K562 (cell line): ENCODE results near the gene SC5D. TPM values are rescaled to one million over a fixed set of nuclear protein-coding genes. Genes with fewer than 3 reads are reported as not detected.

Experiments used
- CBFA2T2 ChIP-seq: fragments of 450-650 bp; conservative IDR thresholded peaks from 2 replicates; pipeline ENCODE4 v1.6.1; 2017; ENCODE audit warnings: mild to moderate bottlenecking
- E2F6 ChIP-seq, 2 experiments: IDR thresholded peaks; 2 replicates each; pipeline ENCODE4 v1.6.1; 2011; ENCODE audit warnings: borderline replicate concordance in 1 of 2, control low read depth in 1 of 2, low read depth in 1 of 2, low read length in 1 of 2, mild to moderate bottlenecking in 1 of 2, mixed read lengths in 1 of 2, moderate library complexity in 1 of 2; ENCODE audit not compliant: insufficient read depth in 1 of 2, insufficient read length in 1 of 2, poor library complexity in 1 of 2, severe bottlenecking in 1 of 2; ENCODE audit errors: extremely low read depth in 1 of 2
- FOS ChIP-seq: IDR thresholded peaks from 3 replicates; pipeline ENCODE4 v1.6.1; 2011; ENCODE audit not compliant: insufficient read length; ENCODE audit errors: extremely low read depth
- GATA2 ChIP-seq: sonication (generic); formaldehyde crosslinking; IDR thresholded peaks from 2 replicates; pipeline ENCODE4 v1.4.0; 2020; ENCODE audit warnings: mild to moderate bottlenecking, missing genetic modification reagents
- GTF2E2 ChIP-seq: fragments of 200-800 bp; sonication (Bioruptor generic); IDR thresholded peaks from 2 replicates; pipeline ENCODE4 v1.6.1; 2016; ENCODE audit warnings: missing genetic modification characterization, missing compliant biosample characterization
- MAZ ChIP-seq, 2 experiments: fragments of 450-650 bp in 1 of 2; sonication (generic) in 1 of 2; formaldehyde crosslinking; IDR thresholded peaks in 1 of 2; conservative IDR thresholded peaks in 1 of 2; 2 replicates each; pipeline versions ENCODE4 v1.4.0 to v1.5.0; 2020; ENCODE audit warnings: mild to moderate bottlenecking in 1 of 2, missing genetic modification reagents in 1 of 2
- RAD21 ChIP-seq, 2 experiments: fragments of 250-450 bp in 1 of 2; fragments of 450-650 bp in 1 of 2; sonication (Bioruptor Pico) in 1 of 2; formaldehyde crosslinking in 1 of 2; IDR thresholded peaks in 1 of 2; conservative IDR thresholded peaks in 1 of 2; 2 replicates each; pipeline versions ENCODE4 v1.4.0 to v1.8.0; 2020 to 2022; ENCODE audit warnings: mild to moderate bottlenecking in 2 of 2, moderate library complexity in 1 of 2
- RB1 ChIP-seq: fragments of 450-650 bp; IDR thresholded peaks from 2 replicates; pipeline ENCODE4 v1.6.1; 2017; ENCODE audit warnings: low read depth, mild to moderate bottlenecking
- RCOR1 ChIP-seq, 2 experiments: IDR thresholded peaks; 2 replicates each; pipeline ENCODE4 v1.6.1; 2012; ENCODE audit warnings: low read depth in 2 of 2, low read length in 2 of 2, borderline replicate concordance in 1 of 2, improper control_type of control experiment in 1 of 2
- SP1 ChIP-seq: sonication (generic); formaldehyde crosslinking; IDR thresholded peaks from 2 replicates; pipeline ENCODE4 v1.8.1; 2022; ENCODE audit warnings: mild to moderate bottlenecking, missing genetic modification reagents
- TAL1 ChIP-seq: fragments of 450-650 bp; IDR thresholded peaks from 2 replicates; pipeline ENCODE4 v1.6.1; 2016; ENCODE audit warnings: mild to moderate bottlenecking
- ZNF518B ChIP-seq: fragments of 250-450 bp; sonication (Bioruptor Pico); IDR thresholded peaks from 2 replicates; pipeline ENCODE4 v1.5.0; 2021; ENCODE audit warnings: mild to moderate bottlenecking, moderate library complexity
- polyA plus RNA-seq, 8 experiments: library from polyadenylated mRNA; depleted of rRNA in 4 of 8; stranded (reverse) in 5 of 8; unstranded in 3 of 8; fragments of >200 nt; fragmentation: Nextera tagmentation in 2 of 8; fragmentation: Illumina TruSeq in 1 of 8; extraction: Ambion mirVana in 2 of 8; extraction: Trizol in 1 of 8; gene quantifications; 2 replicates each; pipeline versions ENCODE4 v1.2.1 to v1.2.3, GENCODE V29; 2011 to 2014; ENCODE audit warnings: inconsistent platforms in 1 of 8, missing spikeins in 1 of 8
- total RNA-seq, 7 experiments: library from RNA; depleted of rRNA in 6 of 7; stranded (reverse); fragments of >200 nt in 6 of 7; fragmentation: Illumina TruSeq in 2 of 7; extraction: Trizol in 2 of 7; gene quantifications; 2 replicates each; pipeline versions ENCODE4 v1.2.1 to v1.2.3, GENCODE V29; 2011 to 2021; ENCODE audit warnings: low replicate concordance in 1 of 7
- TF ChIP-seq, protein P1 (sequence below), 3 experiments: fragments of 200-800 bp in 1 of 3; fragments of 250-450 bp in 1 of 3; fragments of 450-650 bp in 1 of 3; sonication (Bioruptor Pico) in 1 of 3; sonication (Bioruptor generic) in 1 of 3; formaldehyde crosslinking in 1 of 3; IDR thresholded peaks; 2 replicates each; pipeline versions ENCODE4 v1.6.1 to v1.8.0; 2016 to 2022; ENCODE audit warnings: mild to moderate bottlenecking in 2 of 3, missing genetic modification characterization in 2 of 3, missing compliant biosample characterization in 1 of 3, moderate library complexity in 1 of 3
- TF ChIP-seq, protein P2 (sequence below), 2 experiments: fragments of 450-650 bp in 1 of 2; sonication (generic) in 1 of 2; formaldehyde crosslinking in 1 of 2; IDR thresholded peaks in 1 of 2; conservative IDR thresholded peaks in 1 of 2; 2 replicates each; pipeline versions ENCODE4 v1.6.1 to v1.8.1; 2016 to 2023; ENCODE audit warnings: mild to moderate bottlenecking in 2 of 2, moderate library complexity in 2 of 2, inconsistent platforms in 1 of 2, missing genetic modification reagents in 1 of 2

SC5D gene
- total and polyA plus RNA-seq, 9 of the 15 experiments (the other 6 are each of a cell fraction or from before 2014, with no cell fraction given) = 7.6 to 84.0 (median 17.4) TPM

GRCh38 chr11:121292495-121293287, at the start of gene SC5D (continued):
- peak in 1 of 2 experiments; percentile 3; a peak in 1 of 4 replicates for TF ChIP-seq RCOR1 (IDR thresholded peaks at IDR 0.05; ENCODE audit: borderline replicate concordance in 1 of 2, low read depth in 2 of 2, low read length in 2 of 2)
- TF ChIP-seq GATA2 = peak; percentile 41; the same call in 1 of the 2 replicates
- TF ChIP-seq GTF2E2 = peak; percentile 70; the same call in 1 of the 2 replicates
- TF ChIP-seq FOS = peak; percentile 65
- TF ChIP-seq, protein P1, sequence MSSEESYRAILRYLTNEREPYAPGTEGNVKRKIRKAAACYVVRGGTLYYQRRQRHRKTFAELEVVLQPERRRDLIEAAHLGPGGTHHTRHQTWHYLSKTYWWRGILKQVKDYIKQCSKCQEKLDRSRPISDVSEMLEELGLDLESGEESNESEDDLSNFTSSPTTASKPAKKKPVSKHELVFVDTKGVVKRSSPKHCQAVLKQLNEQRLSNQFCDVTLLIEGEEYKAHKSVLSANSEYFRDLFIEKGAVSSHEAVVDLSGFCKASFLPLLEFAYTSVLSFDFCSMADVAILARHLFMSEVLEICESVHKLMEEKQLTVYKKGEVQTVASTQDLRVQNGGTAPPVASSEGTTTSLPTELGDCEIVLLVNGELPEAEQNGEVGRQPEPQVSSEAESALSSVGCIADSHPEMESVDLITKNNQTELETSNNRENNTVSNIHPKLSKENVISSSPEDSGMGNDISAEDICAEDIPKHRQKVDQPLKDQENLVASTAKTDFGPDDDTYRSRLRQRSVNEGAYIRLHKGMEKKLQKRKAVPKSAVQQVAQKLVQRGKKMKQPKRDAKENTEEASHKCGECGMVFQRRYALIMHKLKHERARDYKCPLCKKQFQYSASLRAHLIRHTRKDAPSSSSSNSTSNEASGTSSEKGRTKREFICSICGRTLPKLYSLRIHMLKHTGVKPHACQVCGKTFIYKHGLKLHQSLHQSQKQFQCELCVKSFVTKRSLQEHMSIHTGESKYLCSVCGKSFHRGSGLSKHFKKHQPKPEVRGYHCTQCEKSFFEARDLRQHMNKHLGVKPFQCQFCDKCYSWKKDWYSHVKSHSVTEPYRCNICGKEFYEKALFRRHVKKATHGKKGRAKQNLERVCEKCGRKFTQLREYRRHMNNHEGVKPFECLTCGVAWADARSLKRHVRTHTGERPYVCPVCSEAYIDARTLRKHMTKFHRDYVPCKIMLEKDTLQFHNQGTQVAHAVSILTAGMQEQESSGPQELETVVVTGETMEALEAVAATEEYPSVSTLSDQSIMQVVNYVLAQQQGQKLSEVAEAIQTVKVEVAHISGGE (CRISPR knock-in tag; IDR thresholded peaks at IDR 0.05) = 0 out of 6 replicates have a peak, but pooled peaks of 1 of the 3 experiments have one; percentile 26
- TF ChIP-seq RAD21 (CRISPR knock-in tag; conservative IDR thresholded peaks at IDR 0.05 in 1 of 2, IDR thresholded peaks at IDR 0.05 in 1 of 2) = no peak
- peak; percentile 68 for TF ChIP-seq SP1 (CRISPR knock-in tag)
- peak; percentile 51 to 65; a peak in 3 of 4 replicates for TF ChIP-seq MAZ (CRISPR knock-in tag; conservative IDR thresholded peaks at IDR 0.05 in 1 of 2, IDR thresholded peaks at IDR 0.05 in 1 of 2)
- peak; percentile 76 for TF ChIP-seq RB1
- TF ChIP-seq, protein P2, sequence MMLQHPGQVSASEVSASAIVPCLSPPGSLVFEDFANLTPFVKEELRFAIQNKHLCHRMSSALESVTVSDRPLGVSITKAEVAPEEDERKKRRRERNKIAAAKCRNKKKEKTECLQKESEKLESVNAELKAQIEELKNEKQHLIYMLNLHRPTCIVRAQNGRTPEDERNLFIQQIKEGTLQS (IDR thresholded peaks at IDR 0.05) = peak; percentile 29; the same call in 1 of the 2 replicates
- TF ChIP-seq, protein P2 (CRISPR knock-in tag; conservative IDR thresholded peaks at IDR 0.05) = no peak
- TF ChIP-seq E2F6 (IDR thresholded peaks at IDR 0.05; ENCODE audit: borderline replicate concordance in 1 of 2, extremely low read depth in 1 of 2, insufficient read depth in 1 of 2, insufficient read length in 1 of 2, low read depth in 1 of 2, low read length in 1 of 2, poor library complexity in 1 of 2, severe bottlenecking in 1 of 2) = peak; percentile 80 to 87
- TF ChIP-seq ZNF518B (CRISPR knock-in tag) = no peak
- TF ChIP-seq CBFA2T2 = peak; percentile 78
- TF ChIP-seq TAL1 = no peak
